Stimulated activated CD8-positive, alpha-beta memory T cell treated with anti-CD3 and anti-CD28 coated beads, Interleukin-12 subunit alpha, Interleukin-12 subunit beta, amount 100 ng/mL, for 4 hours (primary cell): Measurements from ENCODE around the gene AQP12B.
A peak's percentile ranks its signal among the peaks of the same experiment; 100 is the strongest.

Experiments used
- DNase-seq: peaks from one replicate; pipeline ENCODE4 v3.0.0-alpha.2; 2020; ENCODE audit warnings: low read depth

Gene AQP12B

DNA sequence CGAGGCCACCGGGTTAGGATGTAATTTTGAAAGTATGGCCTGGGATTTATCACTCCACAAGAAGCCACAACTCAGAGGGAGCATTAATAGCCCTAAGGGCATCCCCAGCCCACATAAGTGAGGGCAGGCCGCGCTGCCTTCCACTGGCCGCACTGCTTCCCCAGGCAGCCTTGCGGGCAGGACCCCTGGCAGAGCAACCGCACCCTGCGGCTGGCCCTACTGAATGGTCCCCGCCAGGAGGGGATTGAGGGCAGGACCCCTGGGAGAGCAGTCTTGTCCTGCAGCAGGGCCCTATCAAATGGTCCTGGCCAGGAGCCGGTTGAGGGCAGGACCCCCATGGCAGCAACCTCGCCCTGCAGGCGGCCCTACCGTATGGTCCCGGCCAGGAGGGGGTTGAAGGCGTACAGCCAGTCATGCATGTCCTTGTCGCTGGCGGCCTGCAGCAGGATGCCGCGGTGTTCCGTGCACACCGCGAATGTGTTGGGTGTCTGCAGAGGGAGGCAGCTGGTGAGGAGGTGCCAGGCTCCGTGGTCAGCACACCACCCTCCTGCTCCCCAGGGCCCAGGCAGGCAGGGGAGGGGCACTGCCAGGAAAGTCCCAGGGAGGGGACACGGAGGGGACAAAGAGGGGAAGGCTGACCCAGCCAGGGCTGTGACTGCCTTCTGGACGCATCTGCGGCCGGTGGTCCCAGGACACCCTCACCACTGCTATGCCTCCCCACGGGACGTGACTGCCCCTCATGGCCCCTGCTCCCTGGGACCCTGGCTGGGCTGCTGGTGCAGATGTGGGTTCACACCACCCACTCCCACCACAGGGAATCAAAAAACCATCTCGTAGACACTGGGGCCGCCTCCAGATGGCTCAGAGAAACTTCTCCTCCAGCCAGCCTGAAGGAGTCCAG lies 35.2 kb upstream of the AQP12B start:
- no peak for DNase-seq

- DNase-seq, result no peak
These were observed 34.5 kb upstream of the AQP12B start for GRCh38 chr2:240717181-240717641.

DNA sequence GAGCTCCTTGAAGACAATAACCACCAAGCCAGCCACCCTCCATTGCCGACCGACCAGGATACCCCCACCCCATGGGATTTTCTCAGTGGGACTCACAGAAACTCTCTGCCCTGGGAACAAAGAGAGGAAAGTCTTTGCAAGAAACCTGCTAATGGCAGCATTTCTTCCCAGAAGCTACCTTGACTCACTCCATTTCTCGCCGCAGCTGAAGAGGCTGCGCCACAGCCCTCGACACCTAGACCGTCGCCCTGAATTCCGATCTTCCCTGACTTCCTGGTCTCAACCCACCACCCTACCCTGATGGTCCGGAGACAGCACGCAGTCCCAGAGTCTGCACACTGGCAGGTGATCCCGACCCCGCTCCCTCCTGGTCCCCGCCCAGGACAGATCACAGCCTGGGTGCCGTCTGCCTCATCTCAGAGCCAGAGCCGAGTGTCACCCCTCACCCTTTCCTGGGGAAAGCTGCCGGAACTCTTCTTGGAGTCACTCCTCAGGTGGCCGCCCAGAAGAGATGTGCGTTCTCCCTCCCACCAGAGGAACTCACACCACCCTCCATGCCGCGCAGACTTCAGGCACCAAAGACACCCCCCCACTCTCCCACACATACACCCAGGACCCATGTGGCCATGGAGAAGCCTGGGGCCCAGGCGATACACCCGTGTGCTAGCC lies 33.6 kb upstream of the AQP12B start:
- DNase-seq, result no peak

- DNase-seq, result no peak
These were observed 32.4 kb upstream of the AQP12B start for GRCh38 chr2:240714747-240715725.

GRCh38 chr2:240713928-240714746 lies 31.5 kb upstream of the AQP12B start:
- DNase-seq, result no peak

DNA sequence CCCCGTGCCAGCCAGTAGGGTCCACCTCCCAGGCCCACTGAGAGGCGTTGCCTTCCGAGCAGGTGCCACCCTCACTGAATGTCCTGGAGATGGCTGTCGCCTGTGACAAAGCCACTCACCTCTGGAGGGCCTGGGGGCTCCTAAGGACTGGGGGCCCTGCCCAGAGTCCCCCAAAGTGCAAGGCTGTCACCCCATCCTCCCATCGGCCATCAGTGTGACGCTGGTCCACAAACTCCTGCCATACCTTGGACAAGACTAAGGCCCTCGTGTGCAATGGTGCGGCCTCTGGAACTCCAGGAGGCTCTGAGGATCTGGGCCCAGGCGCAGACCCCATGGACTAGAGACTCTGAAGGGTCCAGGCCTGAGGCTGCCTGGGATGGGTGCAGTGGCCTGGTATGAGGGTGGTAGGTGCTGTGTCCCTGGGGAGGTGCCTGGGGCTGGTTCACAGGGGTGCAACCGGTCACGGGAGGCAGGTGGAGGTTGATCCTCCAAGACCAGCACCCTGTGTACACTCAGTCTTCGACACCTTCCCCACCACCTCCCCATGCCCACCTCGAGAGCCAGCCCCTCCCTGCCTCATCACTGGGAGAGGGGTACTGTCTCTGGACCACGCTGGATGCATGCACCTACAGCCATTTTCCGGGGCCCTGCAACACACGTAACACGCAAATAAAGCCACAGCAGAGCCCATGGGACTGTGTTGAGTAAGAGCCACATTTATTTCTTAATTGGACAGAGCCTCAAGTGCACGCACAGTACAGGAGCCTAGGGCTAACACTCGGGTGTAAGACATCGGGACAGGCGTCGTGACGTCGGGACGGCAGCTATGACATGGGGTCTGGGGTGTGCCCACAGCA lies 30.6 kb upstream of the AQP12B start:
- no peak for DNase-seq

- DNase-seq, result no peak
These were observed 29.4 kb upstream of the AQP12B start for GRCh38 chr2:240712121-240712520.

GRCh38 chr2:240711701-240712100 lies 29.0 kb upstream of the AQP12B start:
- no peak for DNase-seq

DNA sequence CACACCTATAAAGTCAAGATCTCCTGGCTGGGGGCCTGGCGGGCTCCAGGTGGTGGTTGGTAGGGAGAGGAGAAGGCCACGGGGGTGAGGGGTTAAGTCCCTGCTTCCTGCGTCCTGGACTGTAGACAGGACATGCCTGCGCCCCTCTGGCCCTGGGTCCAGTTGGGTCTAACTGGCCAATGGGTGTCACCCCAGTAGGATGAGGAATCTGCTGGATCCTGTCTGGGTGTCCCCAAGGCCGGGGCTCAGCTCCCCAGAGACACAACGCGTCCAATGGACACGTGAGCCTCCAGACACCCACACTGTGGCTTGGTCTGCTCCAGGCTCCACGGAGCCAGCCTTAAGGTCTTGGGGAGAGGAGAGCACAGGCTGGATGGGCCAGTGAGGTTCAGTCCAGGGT lies 28.6 kb upstream of the AQP12B start:
- DNase-seq, result no peak

DNA sequence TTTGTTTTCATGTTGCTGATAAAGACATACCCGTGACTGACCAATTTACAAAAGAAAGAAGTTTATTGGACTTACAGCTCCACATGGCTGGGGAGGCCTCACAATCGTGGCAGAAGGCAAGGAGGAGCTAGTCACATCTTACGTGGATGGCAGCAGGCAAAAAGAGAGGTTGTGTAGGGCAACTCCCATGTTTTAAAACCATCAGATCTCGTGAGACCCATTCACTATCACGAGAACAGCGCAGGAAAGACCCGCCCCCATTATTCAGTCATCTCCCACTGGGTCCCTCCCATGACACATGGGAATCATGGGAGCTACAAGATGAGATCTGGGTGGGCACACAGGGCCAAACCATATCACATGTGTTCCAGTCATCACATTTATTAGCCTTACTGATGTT lies 25.8 kb upstream of the AQP12B start:
- DNase-seq, result no peak

DNA sequence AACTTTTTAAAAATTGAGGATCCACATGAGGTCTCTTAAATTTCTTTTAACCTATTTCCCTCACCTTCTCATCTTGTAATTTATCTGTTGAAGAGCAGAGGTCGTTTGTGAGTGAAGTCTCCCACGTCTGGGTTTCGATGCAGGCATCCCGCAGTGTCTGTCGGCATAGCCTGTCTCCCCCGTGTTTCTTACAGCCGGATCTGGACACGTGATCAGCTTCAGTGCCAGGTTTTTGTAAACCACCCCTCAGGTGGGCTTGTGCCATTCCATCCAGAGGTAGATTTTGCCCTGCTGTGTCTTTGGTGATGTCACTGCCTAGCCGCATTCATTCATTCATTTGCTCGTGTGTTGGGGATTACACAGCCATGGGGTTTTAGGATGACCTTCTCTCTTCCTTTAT lies 25.1 kb upstream of the AQP12B start:
- DNase-seq, result no peak

- no peak for DNase-seq
These were observed 24.5 kb upstream of the AQP12B start for GRCh38 chr2:240707043-240707756.

DNA sequence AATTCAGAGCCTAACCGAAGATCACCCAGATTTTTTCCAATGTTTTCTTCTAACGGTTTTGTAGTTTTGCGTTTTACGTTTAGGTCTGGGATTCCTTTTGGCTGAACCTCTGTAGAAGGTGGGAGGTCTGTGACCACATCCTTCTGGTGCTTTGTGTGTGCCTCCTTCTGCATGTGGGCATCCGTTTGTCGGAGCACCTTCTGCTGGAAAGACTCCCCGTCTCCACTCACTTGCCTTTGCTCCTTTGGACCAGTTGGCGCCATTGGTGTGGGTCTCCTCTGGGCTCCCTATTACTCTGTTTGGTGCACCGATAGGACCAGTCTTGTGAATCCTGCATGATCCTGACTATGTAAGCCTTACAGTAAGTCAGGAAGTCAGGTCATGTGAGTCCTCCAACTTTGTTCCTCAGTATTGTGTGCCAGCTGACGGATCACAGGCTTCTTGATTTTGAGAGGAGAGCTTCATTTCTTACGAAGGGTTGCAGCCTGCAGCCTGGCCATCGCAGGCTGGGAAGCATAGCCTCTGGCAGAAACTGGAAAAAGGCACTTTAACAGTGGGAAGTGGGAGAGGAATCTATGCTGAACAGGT lies 22.6 kb upstream of the AQP12B start:
- no peak for DNase-seq

- DNase-seq, result peak; percentile 15
These were observed 22.0 kb upstream of the AQP12B start for GRCh38 chr2:240704651-240705050.

GRCh38 chr2:240703417-240704341 lies 21.0 kb upstream of the AQP12B start:
- DNase-seq, result no peak

GRCh38 chr2:240702640-240703011 lies 19.9 kb upstream of the AQP12B start:
- no peak for DNase-seq

- DNase-seq, result no peak
These were observed 19.3 kb upstream of the AQP12B start for GRCh38 chr2:240701736-240702639.
